Activated T-cell treated with anti-CD3 and anti-CD28 coated beads for 48 hours (primary cell): ENCODE measurements around the gene SOX12.
"Not testable (repeated sequence)": the region's sequence is repeated elsewhere in the genome, so short reads cannot be mapped to it uniquely, and the experiment has no call there.

ENCODE experiments used
- DNase-seq: peaks from one replicate; pipeline ENCODE4 v3.0.0-alpha.2; 2020; ENCODE audit warnings: low read depth

The SOX12 gene

DNA sequence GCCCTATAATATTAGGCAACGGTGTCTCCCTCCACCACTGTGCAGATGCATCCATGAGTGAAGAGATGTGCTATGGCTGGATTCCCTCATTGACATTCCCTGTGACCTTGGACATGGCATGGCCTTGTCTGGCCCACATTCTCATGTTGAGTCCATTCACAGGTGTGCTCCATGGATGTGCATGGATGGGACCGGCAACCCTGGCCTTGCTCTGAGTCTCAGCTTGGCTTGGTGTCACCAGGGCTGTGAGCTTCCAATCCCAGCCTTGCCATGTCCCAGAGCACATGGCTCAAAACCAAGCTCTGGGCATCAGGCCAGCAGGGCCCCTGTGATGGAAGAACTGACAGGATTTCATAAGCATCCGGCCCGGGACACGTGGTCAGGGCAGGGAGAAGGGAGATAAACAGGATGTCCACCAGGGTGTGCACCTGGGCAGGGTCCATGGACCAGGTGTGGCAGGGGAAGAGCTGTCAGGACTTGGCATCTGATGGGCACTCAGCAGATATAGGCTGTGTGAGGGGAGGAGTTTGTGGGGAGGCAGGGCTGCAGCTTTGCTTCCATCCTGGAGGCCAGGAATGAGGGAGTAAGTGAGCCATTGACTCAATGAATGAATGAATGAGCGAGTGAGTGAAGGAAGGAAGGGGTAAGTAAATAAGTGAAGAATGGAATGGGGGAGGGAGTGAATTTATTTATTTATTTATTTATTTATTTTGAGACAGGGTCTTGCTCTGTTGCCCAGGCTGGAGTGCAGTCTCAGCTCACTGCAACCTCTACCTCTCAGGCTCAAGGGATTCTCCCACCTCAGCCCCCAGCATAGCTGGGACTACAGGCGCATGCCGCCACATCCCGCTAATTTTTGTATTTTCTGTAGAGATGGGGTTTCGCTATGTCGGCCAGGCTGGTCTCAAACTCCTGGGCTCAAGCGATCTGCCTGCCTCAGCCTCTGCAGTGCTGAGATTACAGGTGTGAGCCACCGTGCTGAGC lies 37.2 kb downstream of the SOX12 start:
- DNase-seq, result peak; percentile 43

DNA sequence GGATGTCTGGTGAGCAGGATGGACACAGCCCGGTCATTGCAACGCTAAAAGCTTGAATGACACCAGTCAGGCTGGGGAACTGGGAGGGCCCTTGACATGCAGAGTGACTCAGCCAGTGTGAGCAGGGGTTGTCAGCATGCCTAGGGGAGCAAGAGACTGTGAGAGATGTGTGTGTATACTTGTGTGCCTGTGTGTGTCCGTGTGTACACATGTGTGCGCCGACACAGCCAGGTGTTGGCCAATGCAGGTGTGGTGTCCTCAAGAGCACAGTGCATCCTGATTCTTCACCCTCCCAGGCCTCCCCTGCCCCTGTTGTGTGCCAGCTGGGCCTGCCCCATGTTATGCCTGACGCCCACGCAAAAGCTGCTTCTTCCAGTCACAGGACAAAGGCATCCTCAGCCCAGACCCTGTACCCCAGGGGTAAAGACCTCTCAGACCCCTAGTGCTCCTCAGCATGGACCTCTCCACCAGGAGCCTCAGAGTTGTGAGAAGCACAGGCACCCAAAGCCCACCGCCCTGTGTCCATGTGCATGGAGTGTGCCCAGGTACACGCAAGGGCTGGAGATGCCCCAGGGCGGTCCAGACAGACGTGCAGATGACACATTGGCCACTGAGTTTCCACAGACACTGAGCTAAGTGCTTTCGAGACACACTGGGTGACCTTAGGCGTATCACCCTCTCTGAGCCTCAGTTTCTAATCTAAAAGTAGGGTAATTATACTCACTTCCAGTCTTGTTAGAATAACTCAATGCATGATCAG lies 38.1 kb downstream of the SOX12 start:
- no peak for DNase-seq

DNA sequence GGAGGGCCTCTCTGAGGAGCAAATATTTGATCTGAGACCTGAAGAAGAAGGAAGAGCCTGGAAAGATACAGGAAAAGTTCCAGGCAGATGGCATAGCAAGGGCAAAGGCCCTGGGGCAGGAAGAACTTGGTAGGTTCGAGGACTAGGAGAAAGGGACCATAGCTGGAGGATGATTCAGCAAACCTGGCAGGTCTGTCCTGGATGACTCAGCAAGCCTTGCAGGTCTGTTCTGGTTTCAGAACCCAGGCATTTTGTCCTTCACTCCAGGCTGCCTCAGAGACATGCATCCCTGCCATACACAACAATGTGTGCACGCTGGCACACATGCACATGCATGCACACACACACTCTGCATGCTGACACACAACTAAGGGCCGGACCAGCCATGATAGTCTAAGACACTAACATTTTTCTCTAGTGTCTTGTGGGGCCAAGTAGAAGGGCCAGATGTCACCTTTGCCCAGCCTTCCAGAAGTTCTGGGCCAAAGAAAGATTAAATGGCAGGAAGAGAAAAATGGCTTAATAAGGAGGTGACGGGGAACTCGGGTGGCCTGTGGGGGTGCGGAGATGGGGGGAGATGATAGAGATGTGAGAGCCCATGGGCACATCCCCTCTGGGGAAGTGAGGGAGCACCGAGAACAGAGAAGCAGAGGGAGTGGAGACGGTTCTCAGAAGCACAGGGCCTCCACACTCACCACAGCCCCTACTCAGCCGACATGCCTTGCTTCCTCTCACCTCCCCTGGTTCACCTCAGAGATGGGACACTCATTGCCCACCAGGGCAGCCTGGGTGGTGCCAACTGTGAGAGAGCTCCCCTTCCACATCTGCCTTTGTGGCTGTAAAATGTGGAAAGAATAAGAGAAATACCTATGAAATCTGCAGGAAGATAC lies 39.8 kb downstream of the SOX12 start:
- DNase-seq, result no peak

DNA sequence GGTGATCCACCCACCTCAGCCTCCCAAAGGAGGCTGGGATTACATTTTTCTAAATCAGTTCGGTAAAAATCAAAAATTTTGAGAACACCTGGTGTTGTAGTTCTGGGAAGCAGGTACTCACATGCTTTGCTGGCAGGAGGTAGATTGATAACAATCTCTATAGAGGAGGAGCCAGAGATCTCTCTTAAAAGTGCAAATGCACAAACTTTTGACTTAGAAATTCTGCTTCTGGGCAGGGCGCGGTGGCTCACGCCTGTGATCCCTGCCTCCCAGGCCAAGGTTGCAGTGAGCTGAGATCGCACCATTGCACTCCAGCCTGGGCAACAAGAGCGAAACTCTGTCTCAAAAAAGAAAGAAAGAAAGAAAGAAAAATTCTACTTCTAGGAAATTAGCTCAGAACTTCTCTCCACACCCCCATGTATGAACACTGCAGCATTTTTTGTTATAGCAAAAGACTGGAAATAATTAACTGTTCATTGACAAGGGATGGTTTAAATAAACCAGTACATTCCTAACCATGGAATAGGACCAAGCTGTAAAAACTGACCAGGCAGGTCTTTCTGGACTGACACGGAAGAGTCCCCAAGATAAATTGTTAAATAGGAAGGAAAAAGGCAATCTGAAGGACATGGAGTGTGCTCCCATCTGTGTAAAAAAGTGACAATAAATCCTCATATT lies 40.8 kb downstream of the SOX12 start:
- DNase-seq, result no peak

DNA sequence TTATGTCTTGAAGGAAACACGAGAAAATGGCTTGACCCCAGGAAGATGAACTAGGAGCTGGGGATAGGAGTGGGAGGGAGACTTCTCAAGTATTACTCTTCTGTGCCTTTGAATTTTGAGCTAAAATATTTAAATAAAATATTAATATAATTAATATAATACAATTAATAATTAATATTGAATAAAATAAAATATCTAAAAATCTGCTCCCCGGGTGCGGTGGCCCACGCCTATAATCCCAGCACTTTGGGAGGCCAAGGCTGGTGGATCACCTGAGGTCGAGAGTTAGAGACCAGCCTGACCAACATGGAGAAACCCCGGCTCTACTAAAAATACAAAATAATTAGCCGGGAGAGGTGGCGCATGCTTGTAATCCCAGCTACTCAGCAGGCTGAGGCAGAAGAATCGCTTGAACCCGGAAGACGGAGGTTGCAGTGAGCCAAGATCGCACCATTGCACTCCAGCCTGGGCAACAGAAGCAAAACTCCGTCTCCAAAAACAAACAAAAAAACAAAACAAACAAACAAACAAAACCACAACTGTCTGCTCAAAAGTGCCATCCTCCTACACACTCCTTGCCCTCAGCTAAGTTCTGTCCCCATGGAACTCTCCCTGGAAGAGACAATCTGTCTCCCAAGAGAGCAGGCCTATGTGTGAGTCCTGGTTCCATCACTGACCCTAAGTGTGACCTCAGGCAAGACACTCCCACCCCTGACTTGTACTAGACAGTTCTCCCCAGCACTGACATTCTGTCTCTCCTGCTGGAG lies 41.5 kb downstream of the SOX12 start:
- no peak for DNase-seq

DNA sequence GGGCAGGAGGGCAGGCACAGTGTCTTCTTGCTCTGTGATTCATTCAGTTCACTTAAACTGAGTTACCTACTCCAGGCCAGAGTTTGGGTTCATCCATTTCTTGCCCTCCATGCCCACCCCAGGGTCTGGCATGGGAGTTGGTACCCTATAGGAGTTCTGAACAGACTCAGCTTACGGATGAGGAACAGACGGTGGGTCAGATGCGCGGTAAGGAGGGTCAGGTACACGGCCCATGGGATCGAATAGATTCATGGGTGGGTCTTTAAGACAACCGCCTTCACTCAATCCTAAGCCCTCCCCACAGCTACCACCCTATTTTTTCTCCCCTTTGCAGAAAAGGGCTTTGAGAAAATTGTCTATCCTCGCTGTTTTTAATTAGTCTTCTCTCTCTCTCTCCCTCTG lies 42.1 kb downstream of the SOX12 start:
- DNase-seq, result no peak

DNA sequence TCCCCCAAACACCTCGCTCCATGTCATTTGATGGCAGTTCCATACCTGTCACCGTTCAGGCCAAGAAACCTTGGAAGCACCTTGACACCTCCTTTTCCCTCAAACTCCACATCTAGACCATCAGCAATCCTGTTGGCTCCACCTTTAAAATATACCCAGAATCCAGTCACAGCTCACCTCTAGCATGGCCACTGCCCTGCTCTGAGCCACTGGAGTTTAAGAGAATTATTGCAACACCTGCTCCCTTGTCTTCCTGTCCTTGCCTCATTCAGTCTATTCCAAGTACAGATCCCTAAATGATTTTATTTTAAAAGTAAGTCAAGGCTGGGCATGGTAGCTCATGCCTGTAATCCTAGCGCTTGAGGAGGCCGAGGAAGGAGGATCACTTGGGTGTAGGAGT lies 43.6 kb downstream of the SOX12 start:
- DNase-seq, result no peak

DNA sequence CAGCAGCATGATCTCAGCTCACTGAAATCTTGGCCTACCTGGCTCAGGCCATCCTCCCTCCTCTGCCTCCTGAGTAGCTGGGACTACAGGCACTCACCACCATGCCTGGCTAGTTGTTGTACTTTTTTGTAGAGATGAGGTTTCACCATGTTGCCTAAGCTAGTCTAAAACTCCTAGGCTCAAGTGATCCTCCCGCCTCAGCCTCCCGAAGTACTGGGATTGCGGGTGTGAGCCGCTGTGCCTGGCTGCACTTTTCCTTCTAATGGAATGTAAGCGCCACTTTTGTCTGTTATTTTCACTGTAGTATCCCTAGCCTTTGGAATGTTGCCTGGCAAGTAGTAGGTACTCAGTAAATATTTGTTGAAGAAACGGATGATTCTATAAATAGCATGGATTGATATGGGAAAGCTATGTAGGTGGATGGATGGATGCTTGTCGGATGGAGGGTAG lies 44.8 kb downstream of the SOX12 start:
- no peak for DNase-seq

DNA sequence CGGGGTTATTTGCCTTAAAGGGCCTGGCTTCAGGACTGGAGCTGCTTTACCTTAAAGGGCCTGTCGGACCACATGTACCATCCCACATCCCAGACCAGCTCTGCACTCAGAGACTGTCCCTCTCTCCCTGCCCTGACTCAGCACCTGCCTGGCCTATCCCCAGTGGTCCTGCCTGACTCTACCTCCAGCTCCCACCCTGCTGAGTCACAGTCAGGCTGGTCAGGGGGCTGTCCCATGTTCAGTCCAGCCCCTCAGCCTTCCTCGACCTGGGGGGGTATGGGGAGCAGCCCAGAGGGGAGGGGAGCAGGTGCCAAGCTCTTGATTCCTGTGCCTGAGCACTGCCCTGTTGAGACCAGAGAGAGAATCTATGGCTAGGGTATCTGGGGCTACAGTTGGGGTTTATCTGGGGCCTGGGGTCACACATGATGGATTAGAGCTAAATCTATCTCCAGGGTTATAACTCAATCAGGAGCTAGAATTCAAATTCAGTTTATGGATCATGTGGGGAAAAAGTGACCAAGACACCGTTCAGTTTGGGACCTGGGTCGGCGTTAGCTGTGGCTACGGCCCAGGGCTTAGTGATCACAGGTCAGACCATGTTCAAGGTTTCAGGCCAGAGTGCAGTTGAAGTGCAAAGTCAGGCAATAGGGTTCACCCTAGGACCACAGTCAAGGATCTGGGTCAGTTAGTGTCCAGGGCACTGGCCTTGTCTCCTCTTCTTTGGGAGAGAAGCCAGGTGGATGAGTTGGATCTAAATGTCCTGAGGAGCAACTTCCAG lies 45.8 kb downstream of the SOX12 start:
- DNase-seq, result no peak

DNA sequence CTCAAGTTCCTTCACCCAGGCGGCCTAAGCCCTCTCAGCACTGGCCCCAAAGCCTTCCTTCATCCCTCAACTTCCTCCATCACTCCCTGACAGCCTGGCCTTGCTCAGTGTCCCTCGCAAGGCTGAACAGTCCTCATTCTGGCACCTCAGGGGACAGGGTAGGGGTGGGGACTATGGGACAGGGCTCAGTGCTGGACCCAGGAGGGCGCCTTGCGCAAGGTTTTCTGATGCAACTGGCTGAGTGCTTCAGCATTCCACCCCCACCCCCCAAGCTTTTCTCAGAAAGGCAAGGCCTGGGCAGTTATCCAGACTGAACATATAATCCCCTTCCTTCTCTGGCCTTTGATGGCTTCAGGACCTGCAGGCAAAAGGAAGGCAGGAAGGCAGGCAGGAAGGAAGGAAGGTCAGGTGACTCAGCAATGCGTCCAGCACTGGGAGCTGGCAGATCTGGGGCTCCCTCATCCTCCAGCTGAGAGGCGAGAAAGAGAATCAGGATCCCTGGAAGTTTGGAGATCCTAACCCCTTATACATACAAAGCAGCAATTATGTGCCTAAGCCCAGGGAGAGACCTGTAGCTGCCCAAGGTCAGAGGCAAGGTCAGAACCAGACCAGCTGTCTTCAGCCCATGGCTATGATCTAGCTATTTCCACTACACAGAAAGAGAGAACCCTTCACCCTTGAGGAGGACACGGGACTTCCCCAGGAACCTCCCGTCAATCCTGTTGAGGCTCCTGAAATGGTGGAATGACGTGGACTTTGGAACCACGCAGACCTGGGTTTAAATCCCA lies 46.6 kb downstream of the SOX12 start:
- no peak for DNase-seq

DNA sequence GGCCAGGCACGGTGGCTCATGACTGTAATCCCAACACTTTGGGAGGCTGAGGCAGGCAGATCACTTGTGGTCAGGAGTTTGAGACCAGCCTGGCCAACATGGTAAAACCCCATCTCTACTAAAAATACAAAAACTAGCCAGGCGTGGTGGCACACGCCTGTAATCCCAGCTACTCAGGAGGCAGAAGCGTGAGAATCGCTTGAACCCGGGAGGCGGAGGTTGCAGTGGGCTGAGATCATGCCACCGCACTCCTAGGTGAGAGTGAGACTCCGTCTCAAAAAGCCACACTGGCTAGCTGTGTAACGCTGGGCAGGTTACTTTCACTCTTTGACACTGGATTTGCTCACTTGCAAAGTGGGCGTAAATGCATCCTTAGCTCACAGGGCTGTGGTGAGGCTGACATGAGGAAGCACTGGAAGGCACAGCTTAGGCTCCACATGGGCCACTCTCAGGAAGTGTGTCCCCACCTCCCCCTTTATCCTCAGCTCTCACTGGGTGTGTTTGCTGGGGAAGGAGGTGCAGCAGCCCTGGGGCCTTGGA lies 47.3 kb downstream of the SOX12 start:
- DNase-seq, result not testable (repeated sequence)

DNA sequence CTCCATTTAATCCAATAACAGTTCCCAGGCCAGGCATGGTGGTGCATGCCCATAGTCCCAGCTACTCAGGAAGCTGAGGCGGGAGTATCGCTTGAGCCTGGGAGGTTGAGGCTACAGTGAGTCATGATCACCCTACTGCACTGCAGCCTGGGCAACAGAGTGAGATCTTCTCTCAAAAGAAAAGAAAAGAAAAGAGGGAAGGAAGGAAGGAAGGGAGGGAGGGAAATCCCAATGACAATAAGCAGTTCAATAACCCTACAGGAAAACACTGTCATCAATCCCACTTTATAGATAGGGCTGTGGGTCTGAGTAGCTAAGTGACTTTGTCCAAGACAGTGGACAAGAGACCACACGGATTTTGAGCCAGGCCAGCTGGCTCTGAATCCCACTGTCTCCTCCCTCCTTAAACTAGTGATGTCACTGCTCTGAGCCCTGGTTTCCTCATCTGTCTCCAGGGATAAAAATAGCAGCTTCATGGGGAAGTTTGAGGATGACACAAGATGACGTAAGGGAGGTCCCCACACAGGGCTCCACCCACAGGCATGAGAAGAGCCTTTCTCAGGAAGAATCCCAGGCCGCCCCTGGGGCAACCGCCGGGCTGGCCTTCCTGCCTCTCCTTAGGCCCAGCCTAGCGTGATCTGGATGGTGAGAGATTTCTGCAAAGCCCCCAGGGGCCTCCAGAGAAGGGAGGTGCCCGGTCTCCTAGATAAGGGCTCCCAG lies 48.0 kb downstream of the SOX12 start:
- no peak for DNase-seq

DNA sequence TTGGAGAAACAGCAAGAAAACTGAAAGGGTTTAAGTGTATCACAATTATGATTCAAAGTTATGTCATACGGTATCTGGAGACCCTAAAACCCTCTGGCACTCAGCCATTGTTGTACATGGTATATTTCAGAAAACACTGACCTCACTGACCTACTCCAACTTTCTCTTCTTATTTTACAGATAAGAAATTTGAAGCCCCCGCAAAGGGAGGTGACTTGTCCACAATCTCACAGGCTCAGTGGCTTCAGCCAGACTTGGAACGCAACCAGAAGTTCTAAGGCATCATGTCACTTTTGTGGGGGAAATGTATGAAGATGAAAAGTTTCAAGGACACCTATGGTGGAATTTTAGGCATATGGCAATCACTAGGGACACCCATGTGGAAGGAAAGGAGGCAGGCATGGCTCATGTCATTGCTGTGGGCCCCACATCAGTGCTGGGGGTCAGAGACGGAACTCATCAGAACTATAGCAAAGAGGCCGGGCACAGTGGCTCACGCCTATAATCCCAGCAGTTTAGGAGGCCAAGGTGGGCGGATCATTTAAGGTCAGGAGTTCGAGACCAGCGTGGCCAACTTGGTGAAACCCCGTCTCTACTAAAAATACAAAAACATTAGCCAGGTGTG lies 50.0 kb downstream of the SOX12 start:
- no peak for DNase-seq

DNA sequence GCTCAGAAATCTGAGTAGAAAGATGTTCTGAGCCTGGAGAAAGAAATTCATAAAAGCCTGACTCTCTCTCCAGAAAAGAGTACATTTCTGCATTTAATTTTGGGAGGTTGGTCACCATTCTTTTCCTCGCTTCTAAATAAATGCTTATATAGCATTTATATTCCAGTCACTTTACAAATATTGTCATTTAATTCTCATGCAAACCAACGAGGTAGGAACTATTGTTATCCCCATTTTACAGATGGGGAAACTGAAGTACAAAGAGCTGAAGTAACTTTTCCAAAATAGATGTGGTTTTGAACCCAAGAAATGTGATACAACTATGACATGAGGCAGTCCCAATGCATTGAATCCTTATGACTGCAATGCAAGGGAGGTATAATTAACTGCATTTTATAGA lies 50.7 kb downstream of the SOX12 start:
- DNase-seq, result no peak

DNA sequence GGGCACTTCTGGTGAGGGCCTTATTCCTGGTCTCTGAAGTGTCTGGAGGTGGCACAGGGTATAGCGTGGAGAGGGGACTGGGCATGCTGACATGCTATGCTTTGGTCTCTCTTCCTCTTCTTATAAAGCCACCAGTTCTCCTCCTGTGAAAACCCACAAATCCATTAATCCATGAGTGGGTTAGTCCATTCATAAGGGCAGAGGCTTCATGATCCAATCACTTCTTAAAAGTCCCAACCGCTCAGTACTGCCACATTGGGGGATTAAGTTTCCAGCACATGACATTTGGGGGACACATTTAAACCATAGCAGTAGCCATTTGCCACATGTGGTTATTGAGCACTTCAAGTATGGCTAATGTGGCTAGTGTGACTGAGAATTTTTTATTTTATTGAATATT lies 51.4 kb downstream of the SOX12 start:
- DNase-seq, result no peak

DNA sequence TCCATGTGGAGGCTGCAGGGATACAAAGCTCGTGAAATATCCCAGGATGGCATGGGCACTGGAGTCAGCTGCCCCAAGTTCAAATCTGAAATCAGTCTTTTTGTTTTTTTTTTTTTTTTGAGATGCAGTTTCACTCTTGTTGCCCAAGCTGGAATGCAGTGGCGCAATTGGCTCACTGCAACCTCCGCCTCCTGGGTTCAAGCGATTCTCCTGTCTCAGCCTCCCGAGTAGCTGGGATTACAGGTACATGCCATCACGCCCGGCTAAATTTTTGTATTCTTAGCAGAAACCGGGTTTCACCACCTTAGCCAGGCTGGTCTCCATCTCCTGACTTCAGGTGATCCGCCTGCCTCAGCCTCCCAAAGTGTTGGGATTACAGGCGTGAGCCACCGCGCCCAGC lies 52.2 kb downstream of the SOX12 start:
- DNase-seq, result not testable (repeated sequence)

DNA sequence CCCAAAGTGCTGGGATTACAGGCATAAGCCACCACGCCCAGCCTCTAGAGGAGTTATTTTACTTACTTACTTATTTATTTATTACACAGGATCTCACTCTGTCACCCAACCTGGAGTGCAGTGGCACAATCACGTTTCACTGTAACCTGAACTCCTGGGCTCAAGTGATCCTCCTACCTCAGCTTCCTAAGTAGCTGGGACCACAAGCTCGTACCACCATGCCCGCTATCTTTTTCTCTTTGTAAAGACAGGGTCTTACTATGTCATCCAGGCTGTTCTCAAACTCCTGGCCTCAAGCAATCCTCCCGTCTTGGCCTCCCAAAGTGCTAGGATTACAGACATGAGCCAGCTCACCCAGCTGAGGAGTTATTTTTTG lies 53.6 kb downstream of the SOX12 start:
- DNase-seq, result no peak
